SKM-1 treated with dmso at 0.1 percent for 144 hours (cell line): ENCODE measurements around the gene MAP3K7.

ENCODE experiments used
- DNase-seq: peaks from one replicate; lab custom pipeline; 2025; ENCODE audit not compliant: unreplicated experiment; lab: John Stamatoyannopoulos, UW

Gene MAP3K7

GRCh38 chr6:90485635-90486277, 101.1 kb downstream of the MAP3K7 start:
- no peak for DNase-seq

DNA sequence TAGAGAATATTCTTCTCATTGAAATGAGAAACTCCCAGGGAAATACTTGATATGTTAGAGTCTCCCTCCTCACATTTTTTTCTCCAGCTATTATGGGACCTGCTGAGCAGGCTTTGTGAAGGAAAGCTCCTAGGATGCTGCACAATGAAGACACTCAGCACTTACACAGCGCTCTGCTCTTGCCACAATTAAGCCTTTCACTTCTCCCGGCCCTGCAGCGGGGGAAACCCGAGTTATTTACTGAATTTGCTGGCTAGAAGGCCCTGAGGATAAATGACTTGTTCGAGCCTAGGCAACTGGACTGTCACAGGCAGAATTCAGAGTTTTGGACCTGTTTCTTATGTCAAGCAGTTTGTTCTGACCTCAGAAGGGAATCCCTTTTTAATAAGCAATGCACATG, 102.0 kb downstream of the MAP3K7 start:
- DNase-seq, result no peak

GRCh38 chr6:90484385-90484784, 102.5 kb downstream of the MAP3K7 start:
- DNase-seq, result no peak

GRCh38 chr6:90483956-90484355, 102.9 kb downstream of the MAP3K7 start:
- DNase-seq, result no peak

DNA sequence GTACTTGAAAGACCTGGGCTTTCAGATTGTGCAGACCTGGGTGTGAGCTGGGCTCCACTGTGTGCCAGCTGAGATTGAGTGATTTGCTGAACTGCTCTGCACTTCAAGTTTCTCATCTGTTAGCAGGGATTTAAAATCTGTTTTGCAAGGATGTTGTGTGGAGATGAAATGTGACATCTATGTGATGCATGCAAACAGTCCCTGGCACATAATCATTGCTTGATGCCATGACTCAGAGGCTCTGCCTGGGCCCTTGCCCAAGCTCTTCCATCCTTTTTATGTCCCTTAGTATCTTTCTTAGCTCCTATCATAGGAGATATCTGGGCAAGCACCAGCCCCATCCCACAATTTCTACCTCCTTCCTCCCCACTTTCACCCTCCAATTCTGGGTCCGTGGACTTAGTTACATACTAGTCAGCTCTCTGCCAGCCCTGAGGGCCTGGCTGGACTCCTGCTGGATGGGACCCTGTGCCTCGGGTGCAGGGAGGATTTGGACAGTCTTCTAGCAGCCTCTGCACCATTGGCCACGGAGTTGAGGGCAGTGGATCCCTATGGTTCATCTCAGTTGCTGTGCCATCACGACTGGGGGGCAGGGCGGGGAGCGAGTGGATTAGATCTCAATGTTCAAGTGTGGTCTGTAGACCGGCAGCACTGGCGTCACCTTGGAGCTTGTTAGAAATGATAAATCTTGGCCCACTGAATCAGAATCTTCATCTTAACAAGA, 103.6 kb downstream of the MAP3K7 start:
- no peak for DNase-seq

DNA sequence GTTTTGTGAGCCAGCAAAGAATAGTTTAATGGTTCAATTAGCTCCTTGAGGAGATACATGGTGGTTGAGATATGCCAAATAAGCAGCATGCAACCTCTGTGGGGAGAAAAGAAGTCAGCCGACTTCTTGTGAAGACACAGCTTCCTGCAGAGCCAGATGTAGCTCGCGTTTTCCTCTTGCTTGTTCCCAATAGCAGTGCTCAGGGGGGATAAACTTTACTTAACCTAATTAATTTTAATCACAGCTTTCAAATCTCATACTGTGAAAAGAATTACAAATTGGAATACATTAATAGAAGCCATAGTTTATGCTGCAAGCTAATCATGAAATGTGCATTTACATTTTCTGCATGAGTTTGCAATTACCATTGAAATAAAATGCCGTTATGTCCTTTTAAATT, 106.2 kb downstream of the MAP3K7 start:
- DNase-seq, result no peak

GRCh38 chr6:90479603-90479926, 107.3 kb downstream of the MAP3K7 start:
- no peak for DNase-seq

GRCh38 chr6:90478789-90479602, 107.9 kb downstream of the MAP3K7 start:
- peak; percentile 93 for DNase-seq

DNA sequence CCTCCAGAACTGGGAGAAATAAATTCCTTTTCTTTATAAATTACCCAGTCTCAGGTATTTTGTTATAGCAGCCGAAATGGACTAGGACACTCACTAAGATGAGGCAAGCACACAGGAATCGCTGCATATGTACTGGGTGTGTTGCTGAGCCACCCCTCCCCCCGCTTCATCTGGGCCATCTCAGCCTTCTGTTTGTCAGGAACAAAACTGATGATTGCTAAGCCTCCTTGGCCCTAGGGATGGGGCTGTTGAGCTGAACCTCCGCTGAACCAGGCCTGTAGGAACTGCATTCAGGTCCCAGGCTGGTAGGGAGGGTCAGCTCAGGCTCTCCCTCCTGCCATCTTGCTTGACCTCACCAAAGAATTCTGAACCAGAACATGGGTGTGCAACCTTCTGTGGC, 108.6 kb downstream of the MAP3K7 start:
- no peak for DNase-seq

GRCh38 chr6:90477366-90477765, 109.5 kb downstream of the MAP3K7 start:
- DNase-seq, result no peak

GRCh38 chr6:90472716-90473115, 114.2 kb downstream of the MAP3K7 start:
- no peak for DNase-seq

GRCh38 chr6:90471263-90471662, 115.6 kb downstream of the MAP3K7 start:
- DNase-seq, result no peak

DNA sequence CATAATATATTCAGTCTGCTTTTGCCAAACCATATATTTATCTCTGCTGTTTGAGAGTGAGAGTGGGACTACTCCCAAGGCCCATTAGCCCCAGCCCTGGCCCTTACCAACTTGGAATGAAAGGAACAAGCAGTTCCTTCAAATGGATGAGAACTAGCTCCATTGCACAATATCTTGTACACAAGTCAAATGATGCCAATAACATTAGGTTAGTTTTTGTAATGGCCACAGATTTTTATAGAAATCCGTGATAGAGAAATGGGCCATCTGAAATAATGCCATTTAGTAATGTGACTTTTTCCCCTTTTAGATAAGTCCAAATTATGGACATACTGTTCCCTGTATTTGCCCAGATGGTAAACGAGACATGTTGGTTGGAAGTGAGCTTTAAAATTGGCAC, 117.0 kb downstream of the MAP3K7 start:
- DNase-seq, result no peak

DNA sequence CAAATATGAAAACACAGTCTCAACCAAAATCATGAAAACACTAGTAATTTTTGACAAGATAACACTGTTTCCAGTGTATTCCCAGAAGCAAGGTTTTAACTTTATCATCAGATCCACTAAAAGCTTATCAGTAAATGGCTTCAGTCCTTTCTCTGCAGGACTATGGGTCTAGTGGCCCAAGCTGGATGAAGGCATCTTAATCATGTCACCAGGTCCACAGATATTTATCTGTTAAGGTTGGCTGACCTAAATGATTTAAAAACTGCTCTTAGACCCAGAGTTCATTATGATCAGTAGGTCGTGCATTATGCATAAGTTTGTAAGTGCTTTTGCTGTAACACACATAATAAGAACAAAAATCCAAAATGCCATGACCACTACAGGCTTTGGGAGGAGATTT, 118.0 kb downstream of the MAP3K7 start:
- no peak for DNase-seq

- no peak for DNase-seq
Measured at GRCh38 chr6:90468080-90468479, 118.8 kb downstream of the MAP3K7 start.

DNA sequence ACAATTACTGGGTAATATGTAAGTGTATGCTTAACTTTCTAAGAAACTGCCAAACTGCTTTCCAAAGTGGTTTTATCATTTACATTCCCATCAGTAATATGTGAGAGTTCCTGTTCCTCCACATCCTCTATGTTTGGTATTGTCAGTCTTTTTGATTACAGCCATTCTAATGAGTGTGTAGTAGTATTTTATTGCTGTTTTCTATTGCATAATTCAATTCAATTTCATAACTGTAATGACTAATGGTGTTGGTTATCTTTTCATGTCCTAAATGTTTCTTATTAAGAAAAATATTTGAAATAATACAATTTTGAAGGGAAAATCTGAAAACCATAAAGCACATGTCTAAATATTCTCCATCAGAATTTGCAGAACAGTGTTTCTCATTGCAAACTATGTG, 119.3 kb downstream of the MAP3K7 start:
- no peak for DNase-seq

DNA sequence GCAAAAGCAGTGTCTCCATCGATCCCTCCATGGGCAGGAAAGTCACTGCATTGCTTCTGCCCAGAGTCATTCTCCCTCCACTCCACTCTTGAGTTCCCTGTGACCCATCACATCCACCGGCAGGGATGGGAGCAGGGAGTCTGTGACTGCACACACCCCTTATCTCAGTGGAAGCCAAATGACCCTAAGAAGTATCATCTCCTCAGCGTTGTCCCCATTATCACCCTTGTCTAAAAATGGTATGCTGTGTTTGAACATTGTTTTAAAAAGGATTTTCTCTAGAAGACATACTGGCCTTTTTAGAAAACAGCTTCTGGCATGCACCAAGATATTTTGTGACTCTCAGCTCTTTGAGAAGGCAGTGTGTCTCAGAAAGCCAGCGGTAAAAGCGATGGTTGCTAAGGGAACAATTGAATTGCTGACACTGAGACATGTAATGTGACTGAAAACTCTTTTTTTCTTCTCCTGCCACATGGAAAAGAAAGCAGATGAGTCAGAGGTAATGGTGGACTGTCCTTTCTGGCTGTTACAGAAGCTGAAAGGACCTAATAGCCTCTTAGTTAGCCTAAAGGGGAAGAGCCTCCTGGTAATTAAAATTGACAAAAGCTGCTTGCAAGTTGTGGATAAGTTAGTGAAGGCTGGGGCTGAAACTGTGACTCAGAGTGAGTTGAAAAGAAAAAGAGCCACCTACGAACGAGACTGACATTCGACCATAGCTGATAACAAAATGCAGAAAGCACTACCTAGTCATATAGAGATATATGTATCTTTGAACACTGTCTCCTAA, 120.5 kb downstream of the MAP3K7 start:
- no peak for DNase-seq

DNA sequence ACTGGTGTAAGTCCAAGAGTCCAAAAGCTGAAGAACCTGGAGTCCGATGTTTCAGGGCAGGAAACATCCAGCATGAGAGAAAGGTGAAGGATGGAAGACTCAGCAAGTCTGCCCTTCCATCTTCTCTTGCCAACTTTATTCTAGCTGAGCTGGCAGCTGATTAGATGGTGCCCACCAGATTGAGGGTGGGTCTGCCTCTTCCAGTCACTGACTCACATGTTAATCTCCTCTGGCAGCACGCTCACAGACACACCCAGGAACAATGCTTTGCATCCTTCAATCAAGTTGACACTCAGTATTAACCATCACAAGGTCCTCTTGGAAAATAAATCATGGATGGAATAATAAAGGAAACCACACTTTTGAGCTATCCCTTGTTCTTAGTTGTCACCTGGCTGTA, 121.2 kb downstream of the MAP3K7 start:
- DNase-seq, result no peak

GRCh38 chr6:90464507-90464906, 122.4 kb downstream of the MAP3K7 start:
- DNase-seq, result no peak

DNA sequence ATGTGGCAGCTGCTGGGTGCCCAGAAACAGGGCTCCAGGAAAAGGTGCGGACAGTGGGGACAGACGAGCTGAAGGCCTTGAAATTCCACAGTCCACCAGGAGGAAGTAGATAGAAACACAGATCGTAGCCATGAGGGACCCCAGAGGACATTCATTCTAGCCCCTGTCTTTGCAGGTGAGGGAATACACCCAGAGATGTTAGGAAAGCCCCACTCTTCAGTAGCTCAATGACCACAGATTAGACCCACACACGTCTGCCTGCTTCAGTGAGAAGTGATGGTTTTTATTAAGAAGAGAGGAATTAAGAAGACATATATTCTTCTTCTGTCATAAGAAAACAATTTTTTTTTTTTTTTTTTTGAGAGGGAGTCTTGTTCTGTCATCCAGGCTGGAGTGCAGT, 123.0 kb downstream of the MAP3K7 start:
- no peak for DNase-seq
